Liver (tissue), 9 donors: ENCODE measurements around the gene UBAP2. TPM values are rescaled to one million over a fixed set of nuclear protein-coding genes. Genes with fewer than 3 reads are reported as not detected.

Source experiments
- DNase-seq: peaks from one replicate; pipeline ENCODE4 v3.0.0-alpha.2; 2017; ENCODE audit warnings: low spot score
- H3K27ac ChIP-seq, 2 donors: one replicate each; pipeline ENCODE4 v1.7.0; 2013; ENCODE audit warnings: inconsistent platforms in 2 of 2, low read length in 2 of 2, control low read depth in 1 of 2, low read depth in 1 of 2, mild to moderate bottlenecking in 1 of 2
- H3K27me3 ChIP-seq, 4 donors: one replicate each; pipeline versions ENCODE4 v1.6.1 to v1.7.0; 2013; ENCODE audit warnings: low read length in 3 of 4, inconsistent platforms in 1 of 4, mild to moderate bottlenecking in 1 of 4, moderate library complexity in 1 of 4; ENCODE audit not compliant: control insufficient read depth in 4 of 4, insufficient read depth in 4 of 4
- H3K36me3 ChIP-seq, 4 donors: one replicate each; pipeline versions ENCODE4 v1.6.1 to v1.7.0; 2013; ENCODE audit warnings: low read length in 3 of 4, mild to moderate bottlenecking in 3 of 4, low read depth in 1 of 4, moderate library complexity in 1 of 4; ENCODE audit not compliant: control insufficient read depth in 4 of 4, insufficient read depth in 3 of 4
- H3K4me1 ChIP-seq, 4 donors: one replicate each; pipeline versions ENCODE4 v1.6.1 to v1.7.0; 2013; ENCODE audit warnings: low read length in 3 of 4, mild to moderate bottlenecking in 3 of 4, moderate library complexity in 1 of 4; ENCODE audit not compliant: control insufficient read depth in 4 of 4, insufficient read depth in 4 of 4
- H3K4me3 ChIP-seq, 3 donors: one replicate each; pipeline versions ENCODE4 v1.6.1 to v1.7.0; 2013; ENCODE audit warnings: low read length in 3 of 3, control low read depth in 1 of 3, low read depth in 1 of 3, mild to moderate bottlenecking in 1 of 3
- H3K9ac ChIP-seq, 2 donors: one replicate each; pipeline ENCODE4 v1.7.0; 2013; ENCODE audit warnings: low read length in 2 of 2, mild to moderate bottlenecking in 2 of 2, moderate library complexity in 2 of 2, control low read depth in 1 of 2, low read depth in 1 of 2
- H3K9me3 ChIP-seq, 4 donors: one replicate each; pipeline versions ENCODE4 v1.6.1 to v1.7.0; 2013; ENCODE audit warnings: low read length in 3 of 4; ENCODE audit not compliant: control insufficient read depth in 4 of 4
- EGR1 ChIP-seq, 2 donors: IDR thresholded peaks; 2 replicates each; pipeline ENCODE4 v1.6.1; 2016 to 2018; ENCODE audit warnings: antibody characterized with exemption in 2 of 2, low read depth in 2 of 2
- FOXA1 ChIP-seq: IDR thresholded peaks from 2 replicates; pipeline ENCODE4 v1.6.1; 2016; ENCODE audit warnings: antibody characterized with exemption
- FOXA2 ChIP-seq: IDR thresholded peaks from 2 replicates; pipeline ENCODE4 v1.6.1; 2016; ENCODE audit warnings: antibody characterized with exemption
- GABPA ChIP-seq, 2 donors: IDR thresholded peaks in 1 of 2; conservative IDR thresholded peaks in 1 of 2; 2 replicates each; pipeline ENCODE4 v1.6.1; 2016; ENCODE audit warnings: antibody characterized with exemption in 2 of 2, mild to moderate bottlenecking in 1 of 2, moderate library complexity in 1 of 2
- HNF4A ChIP-seq, 2 donors: conservative IDR thresholded peaks; 2 replicates each; pipeline ENCODE4 v1.6.1; 2016; ENCODE audit warnings: antibody characterized with exemption in 2 of 2, mild to moderate bottlenecking in 2 of 2
- HNF4G ChIP-seq: IDR thresholded peaks from 2 replicates; pipeline ENCODE4 v1.6.1; 2016; ENCODE audit warnings: antibody characterized with exemption
- JUND ChIP-seq, 2 donors: IDR thresholded peaks; 2 replicates each; pipeline ENCODE4 v1.6.1; 2016; ENCODE audit warnings: antibody characterized with exemption in 2 of 2
- NR2F2 ChIP-seq: IDR thresholded peaks from 2 replicates; pipeline ENCODE4 v1.6.1; 2016; ENCODE audit warnings: antibody characterized with exemption
- RAD21 ChIP-seq, 2 donors: IDR thresholded peaks; 2 replicates each; pipeline ENCODE4 v1.6.1; 2016; ENCODE audit warnings: antibody characterized with exemption in 2 of 2, mild to moderate bottlenecking in 2 of 2
- RXRA ChIP-seq, 2 donors: IDR thresholded peaks; 2 replicates each; pipeline ENCODE4 v1.6.1; 2017 to 2018; ENCODE audit warnings: antibody characterized with exemption in 2 of 2, mild to moderate bottlenecking in 1 of 2
- SP1 ChIP-seq: IDR thresholded peaks from 2 replicates; pipeline ENCODE4 v1.6.1; 2018; ENCODE audit warnings: antibody characterized with exemption, mild to moderate bottlenecking
- YY1 ChIP-seq: IDR thresholded peaks from 2 replicates; pipeline ENCODE4 v1.6.1; 2016; ENCODE audit warnings: antibody characterized with exemption, mild to moderate bottlenecking
- WGBS: extraction: QIAGEN DNeasy Blood & Tissue Kit; methylation state at CpG from one replicate; pipeline ENCODE4 v1.1.7; 2013; 5-methylcytosine and 5-hydroxymethylcytosine counted together
- polyA plus RNA-seq, 2 donors: library from polyadenylated mRNA; stranded (reverse) in 1 of 2; unstranded in 1 of 2; fragments of 200-250 nt in 1 of 2; fragments of >200 nt in 1 of 2; fragmentation: Nextera tagmentation in 1 of 2; extraction: Ambion mirVana in 1 of 2; gene quantifications; one replicate each; pipeline versions ENCODE4 v1.2.1 to v1.2.3, GENCODE V29; 2013 to 2015
- total RNA-seq, 2 donors: library from RNA; depleted of rRNA; stranded (reverse); fragments of >200 nt; gene quantifications; one replicate each; pipeline ENCODE4 v1.2.3, GENCODE V29; 2014
- TF ChIP-seq, protein P1 (sequence below): IDR thresholded peaks from 2 replicates; pipeline ENCODE4 v1.6.1; 2016; ENCODE audit warnings: antibody characterized with exemption
- TF ChIP-seq, protein P2 (sequence below): IDR thresholded peaks from 2 replicates; pipeline ENCODE4 v1.6.1; 2016; ENCODE audit warnings: antibody characterized with exemption
- TF ChIP-seq, protein P3 (sequence below): fragments of 150-350 bp; IDR thresholded peaks from 2 replicates; pipeline ENCODE4 v1.5.1; 2017; ENCODE audit warnings: improper control_type of control experiment, low read depth, low read length; ENCODE audit not compliant: missing input control
- TF ChIP-seq, protein P4 (sequence below): IDR thresholded peaks from 2 replicates; pipeline ENCODE4 v1.6.1; 2016; ENCODE audit warnings: antibody characterized with exemption, mild to moderate bottlenecking
- TF ChIP-seq, protein P5 (sequence below): IDR thresholded peaks from 2 replicates; pipeline ENCODE4 v1.6.1; 2016; ENCODE audit warnings: antibody characterized with exemption
- donor health status: healthy.
- donor health status: healthy.
- donor health status: healthy.
- donor health status: healthy.
- donor health status: healthy.

Gene UBAP2
- total and polyA plus RNA-seq, 4 donors, result 5.4 to 12.6 (median 8.3) TPM

DNA sequence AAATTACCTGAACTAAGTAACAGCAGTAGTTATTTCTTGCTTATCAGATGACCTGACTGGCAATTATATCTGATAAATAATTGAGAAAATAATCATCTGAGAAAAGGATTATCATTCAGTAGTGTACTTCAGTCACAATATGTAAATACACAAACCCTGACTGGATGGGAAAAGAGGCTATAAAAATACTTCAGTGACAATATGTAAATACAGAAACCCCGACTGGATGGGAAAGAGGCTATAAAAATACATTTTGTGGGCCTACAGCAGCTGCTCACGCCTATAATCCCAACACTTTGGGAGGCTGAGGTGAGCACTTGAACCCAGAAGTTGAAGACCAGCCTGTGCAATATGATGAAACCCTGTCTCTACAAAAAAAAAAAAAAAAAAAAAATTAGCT, 11.1 kb downstream of the UBAP2 start (continued):
- TF ChIP-seq HNF4A (conservative IDR thresholded peaks at IDR 0.05) (no peak), RAD21 (IDR thresholded peaks at IDR 0.05) (no peak)

DNA sequence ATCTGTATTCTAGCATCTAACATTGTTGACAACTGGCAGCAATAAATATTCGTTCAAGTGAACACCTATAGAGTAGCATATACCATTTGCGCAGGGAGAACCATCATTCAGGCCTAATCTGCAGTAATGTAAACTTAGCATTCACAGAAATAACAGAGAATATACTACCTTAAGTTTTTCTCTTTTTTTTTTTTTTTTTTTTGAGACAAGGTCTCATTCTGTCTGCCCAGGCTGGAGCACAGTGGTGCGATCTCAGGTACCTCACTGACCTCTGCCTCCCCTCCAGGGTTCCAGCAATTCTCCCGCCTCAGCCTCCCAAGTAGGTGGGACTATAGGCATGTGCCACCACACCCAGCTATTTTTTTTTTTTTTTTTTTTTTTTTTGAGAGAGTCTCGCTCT, 12.1 kb downstream of the UBAP2 start:
- Histone ChIP-seq H3K36me3 (peaks cover 0 to 4% (median 0%) of the 10 kb centered on the region in 4 donors), H3K4me3 (no peak overlapping the region), H3K27ac (no peak overlapping the region), H3K9ac (no peak overlapping the region), H3K4me1 (no peaks in the 10 kb centered on the region), H3K27me3 (no peaks in the 10 kb centered on the region), H3K9me3 (no peaks in the 10 kb centered on the region)
- DNase-seq, result no peak
- 96% methylated on average over 5 of the region's 5 CpGs for WGBS
- TF ChIP-seq FOXA2, result no peak
- no peak for TF ChIP-seq EGR1 (IDR thresholded peaks at IDR 0.05; ENCODE audit: low read depth in 2 of 2)
- TF ChIP-seq, protein P1, sequence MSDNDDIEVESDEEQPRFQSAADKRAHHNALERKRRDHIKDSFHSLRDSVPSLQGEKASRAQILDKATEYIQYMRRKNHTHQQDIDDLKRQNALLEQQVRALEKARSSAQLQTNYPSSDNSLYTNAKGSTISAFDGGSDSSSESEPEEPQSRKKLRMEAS, result no peak
- no peak for TF ChIP-seq YY1
- no peak for TF ChIP-seq FOXA1
- TF ChIP-seq, protein P2, sequence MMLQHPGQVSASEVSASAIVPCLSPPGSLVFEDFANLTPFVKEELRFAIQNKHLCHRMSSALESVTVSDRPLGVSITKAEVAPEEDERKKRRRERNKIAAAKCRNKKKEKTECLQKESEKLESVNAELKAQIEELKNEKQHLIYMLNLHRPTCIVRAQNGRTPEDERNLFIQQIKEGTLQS, result no peak
- TF ChIP-seq GABPA (IDR thresholded peaks at IDR 0.05 in 1 of 2, conservative IDR thresholded peaks at IDR 0.05 in 1 of 2), result no peak
- no peak for TF ChIP-seq HNF4G
- no peak for TF ChIP-seq JUND (IDR thresholded peaks at IDR 0.05)
- no peak for TF ChIP-seq NR2F2
- TF ChIP-seq SP1, result no peak
- TF ChIP-seq, protein P3, sequence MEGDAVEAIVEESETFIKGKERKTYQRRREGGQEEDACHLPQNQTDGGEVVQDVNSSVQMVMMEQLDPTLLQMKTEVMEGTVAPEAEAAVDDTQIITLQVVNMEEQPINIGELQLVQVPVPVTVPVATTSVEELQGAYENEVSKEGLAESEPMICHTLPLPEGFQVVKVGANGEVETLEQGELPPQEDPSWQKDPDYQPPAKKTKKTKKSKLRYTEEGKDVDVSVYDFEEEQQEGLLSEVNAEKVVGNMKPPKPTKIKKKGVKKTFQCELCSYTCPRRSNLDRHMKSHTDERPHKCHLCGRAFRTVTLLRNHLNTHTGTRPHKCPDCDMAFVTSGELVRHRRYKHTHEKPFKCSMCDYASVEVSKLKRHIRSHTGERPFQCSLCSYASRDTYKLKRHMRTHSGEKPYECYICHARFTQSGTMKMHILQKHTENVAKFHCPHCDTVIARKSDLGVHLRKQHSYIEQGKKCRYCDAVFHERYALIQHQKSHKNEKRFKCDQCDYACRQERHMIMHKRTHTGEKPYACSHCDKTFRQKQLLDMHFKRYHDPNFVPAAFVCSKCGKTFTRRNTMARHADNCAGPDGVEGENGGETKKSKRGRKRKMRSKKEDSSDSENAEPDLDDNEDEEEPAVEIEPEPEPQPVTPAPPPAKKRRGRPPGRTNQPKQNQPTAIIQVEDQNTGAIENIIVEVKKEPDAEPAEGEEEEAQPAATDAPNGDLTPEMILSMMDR, result no peak
- TF ChIP-seq, protein P4, sequence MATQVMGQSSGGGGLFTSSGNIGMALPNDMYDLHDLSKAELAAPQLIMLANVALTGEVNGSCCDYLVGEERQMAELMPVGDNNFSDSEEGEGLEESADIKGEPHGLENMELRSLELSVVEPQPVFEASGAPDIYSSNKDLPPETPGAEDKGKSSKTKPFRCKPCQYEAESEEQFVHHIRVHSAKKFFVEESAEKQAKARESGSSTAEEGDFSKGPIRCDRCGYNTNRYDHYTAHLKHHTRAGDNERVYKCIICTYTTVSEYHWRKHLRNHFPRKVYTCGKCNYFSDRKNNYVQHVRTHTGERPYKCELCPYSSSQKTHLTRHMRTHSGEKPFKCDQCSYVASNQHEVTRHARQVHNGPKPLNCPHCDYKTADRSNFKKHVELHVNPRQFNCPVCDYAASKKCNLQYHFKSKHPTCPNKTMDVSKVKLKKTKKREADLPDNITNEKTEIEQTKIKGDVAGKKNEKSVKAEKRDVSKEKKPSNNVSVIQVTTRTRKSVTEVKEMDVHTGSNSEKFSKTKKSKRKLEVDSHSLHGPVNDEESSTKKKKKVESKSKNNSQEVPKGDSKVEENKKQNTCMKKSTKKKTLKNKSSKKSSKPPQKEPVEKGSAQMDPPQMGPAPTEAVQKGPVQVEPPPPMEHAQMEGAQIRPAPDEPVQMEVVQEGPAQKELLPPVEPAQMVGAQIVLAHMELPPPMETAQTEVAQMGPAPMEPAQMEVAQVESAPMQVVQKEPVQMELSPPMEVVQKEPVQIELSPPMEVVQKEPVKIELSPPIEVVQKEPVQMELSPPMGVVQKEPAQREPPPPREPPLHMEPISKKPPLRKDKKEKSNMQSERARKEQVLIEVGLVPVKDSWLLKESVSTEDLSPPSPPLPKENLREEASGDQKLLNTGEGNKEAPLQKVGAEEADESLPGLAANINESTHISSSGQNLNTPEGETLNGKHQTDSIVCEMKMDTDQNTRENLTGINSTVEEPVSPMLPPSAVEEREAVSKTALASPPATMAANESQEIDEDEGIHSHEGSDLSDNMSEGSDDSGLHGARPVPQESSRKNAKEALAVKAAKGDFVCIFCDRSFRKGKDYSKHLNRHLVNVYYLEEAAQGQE, result no peak
- TF ChIP-seq, protein P5, sequence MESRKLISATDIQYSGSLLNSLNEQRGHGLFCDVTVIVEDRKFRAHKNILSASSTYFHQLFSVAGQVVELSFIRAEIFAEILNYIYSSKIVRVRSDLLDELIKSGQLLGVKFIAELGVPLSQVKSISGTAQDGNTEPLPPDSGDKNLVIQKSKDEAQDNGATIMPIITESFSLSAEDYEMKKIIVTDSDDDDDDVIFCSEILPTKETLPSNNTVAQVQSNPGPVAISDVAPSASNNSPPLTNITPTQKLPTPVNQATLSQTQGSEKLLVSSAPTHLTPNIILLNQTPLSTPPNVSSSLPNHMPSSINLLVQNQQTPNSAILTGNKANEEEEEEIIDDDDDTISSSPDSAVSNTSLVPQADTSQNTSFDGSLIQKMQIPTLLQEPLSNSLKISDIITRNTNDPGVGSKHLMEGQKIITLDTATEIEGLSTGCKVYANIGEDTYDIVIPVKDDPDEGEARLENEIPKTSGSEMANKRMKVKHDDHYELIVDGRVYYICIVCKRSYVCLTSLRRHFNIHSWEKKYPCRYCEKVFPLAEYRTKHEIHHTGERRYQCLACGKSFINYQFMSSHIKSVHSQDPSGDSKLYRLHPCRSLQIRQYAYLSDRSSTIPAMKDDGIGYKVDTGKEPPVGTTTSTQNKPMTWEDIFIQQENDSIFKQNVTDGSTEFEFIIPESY, result no peak
- no peak for TF ChIP-seq HNF4A (conservative IDR thresholded peaks at IDR 0.05)
- no peak for TF ChIP-seq RXRA (IDR thresholded peaks at IDR 0.05)
